HepG2 (cell line): Measurements from ENCODE around the gene TMEM120A. TPM values are rescaled to one million over a fixed set of nuclear protein-coding genes. Genes with fewer than 3 reads are reported as not detected.

Experiments used
- ARNT ChIP-seq: fragments of 450-650 bp; IDR thresholded peaks from 2 replicates; pipeline ENCODE4 v1.6.1; 2017
- CEBPG ChIP-seq: IDR thresholded peaks from 2 replicates; pipeline ENCODE4 v1.6.1; 2016
- DZIP1 ChIP-seq: sonication (generic); formaldehyde crosslinking; IDR thresholded peaks from 2 replicates; pipeline ENCODE4 v1.5.0; 2020; ENCODE audit warnings: mild to moderate bottlenecking, missing genetic modification reagents
- FOXK1 ChIP-seq: sonication (generic); formaldehyde crosslinking; IDR thresholded peaks from 2 replicates; pipeline ENCODE4 v1.4.0; 2020; ENCODE audit warnings: low read depth, missing genetic modification reagents, borderline replicate concordance
- KAT7 ChIP-seq: IDR thresholded peaks from 2 replicates; pipeline ENCODE4 v1.6.1; 2018; ENCODE audit warnings: borderline replicate concordance, missing compliant biosample characterization
- MAFF ChIP-seq: IDR thresholded peaks from 2 replicates; pipeline ENCODE4 v1.6.1; 2011; ENCODE audit warnings: low read depth, low read length, improper control_type of control experiment
- MIXL1 ChIP-seq: IDR thresholded peaks from 2 replicates; pipeline ENCODE4 v1.6.1; 2016
- PHF21A ChIP-seq: sonication (generic); formaldehyde crosslinking; IDR thresholded peaks from 2 replicates; pipeline ENCODE4 v1.5.0; 2020; ENCODE audit warnings: mild to moderate bottlenecking, missing genetic modification reagents
- THAP11 ChIP-seq: IDR thresholded peaks from 2 replicates; pipeline ENCODE4 v1.6.1; 2016; ENCODE audit warnings: missing biosample characterization, missing genetic modification reagents
- U2AF2 ChIP-seq: fragments of 200-400 bp; formaldehyde crosslinking; IDR thresholded peaks from 2 replicates; pipeline ENCODE4 v1.6.1; 2017; ENCODE audit warnings: low read depth, mild to moderate bottlenecking, low read length
- ZBTB25 ChIP-seq: IDR thresholded peaks from 2 replicates; pipeline ENCODE4 v1.6.1; 2018; ENCODE audit warnings: missing genetic modification reagents
- ZIK1 ChIP-seq: sonication (generic); formaldehyde crosslinking; IDR thresholded peaks from 2 replicates; pipeline ENCODE4 v1.5.0; 2020; ENCODE audit warnings: mild to moderate bottlenecking, low read depth, missing genetic modification reagents, borderline replicate concordance
- ZKSCAN1 ChIP-seq: fragments of 150-350 bp; IDR thresholded peaks from 2 replicates; pipeline ENCODE4 v1.6.1; 2014; ENCODE audit warnings: low read length
- ZNF263 ChIP-seq: sonication (generic); formaldehyde crosslinking; IDR thresholded peaks from 2 replicates; pipeline ENCODE4 v1.4.0; 2020; ENCODE audit warnings: missing genetic modification reagents
- ZNF326 ChIP-seq: sonication (generic); formaldehyde crosslinking; IDR thresholded peaks from 2 replicates; pipeline ENCODE4 v1.4.0; 2020; ENCODE audit warnings: missing genetic modification reagents, borderline replicate concordance
- polyA plus RNA-seq, 8 experiments: library from polyadenylated mRNA; depleted of rRNA in 3 of 8; stranded (reverse) in 7 of 8; unstranded in 1 of 8; fragments of >200 nt; fragmentation: Illumina TruSeq in 4 of 8; extraction: Trizol in 4 of 8; gene quantifications; 2 replicates each; pipeline versions ENCODE4 v1.2.1 to v1.2.3, GENCODE V29; 2011 to 2016; ENCODE audit warnings: low read depth in 4 of 8, missing spikeins in 1 of 8, mixed read lengths in 1 of 8; ENCODE audit not compliant: insufficient read depth in 1 of 8
- total RNA-seq, 5 experiments: library from RNA; depleted of rRNA; stranded (reverse); fragments of >200 nt; fragmentation: Illumina TruSeq; extraction: Trizol; gene quantifications; 2 replicates each; pipeline ENCODE4 v1.2.3, GENCODE V29; 2016; ENCODE audit warnings: low read depth in 1 of 5
- TF ChIP-seq, protein P1 (sequence below): sonication (generic); formaldehyde crosslinking; IDR thresholded peaks from 2 replicates; pipeline ENCODE4 v1.4.0; 2020; ENCODE audit warnings: missing genetic modification reagents
- TF ChIP-seq, protein P2 (sequence below): sonication (generic); formaldehyde crosslinking; IDR thresholded peaks from 2 replicates; pipeline ENCODE4 v1.4.0; 2020; ENCODE audit warnings: low read depth, mild to moderate bottlenecking, missing genetic modification reagents
- TF ChIP-seq, protein P3 (sequence below): sonication (generic); formaldehyde crosslinking; IDR thresholded peaks from 2 replicates; pipeline ENCODE4 v1.4.0; 2020; ENCODE audit warnings: missing genetic modification reagents
- TF ChIP-seq, protein P4 (sequence below): sonication (generic); formaldehyde crosslinking; conservative IDR thresholded peaks from 2 replicates; pipeline ENCODE4 v1.8.0; 2022; ENCODE audit warnings: missing genetic modification reagents

TMEM120A gene
- total and polyA plus RNA-seq, 2 of the 13 experiments (the other 11 are each of a cell fraction or from before 2014, with no cell fraction given) = 40.3 to 102 TPM

DNA sequence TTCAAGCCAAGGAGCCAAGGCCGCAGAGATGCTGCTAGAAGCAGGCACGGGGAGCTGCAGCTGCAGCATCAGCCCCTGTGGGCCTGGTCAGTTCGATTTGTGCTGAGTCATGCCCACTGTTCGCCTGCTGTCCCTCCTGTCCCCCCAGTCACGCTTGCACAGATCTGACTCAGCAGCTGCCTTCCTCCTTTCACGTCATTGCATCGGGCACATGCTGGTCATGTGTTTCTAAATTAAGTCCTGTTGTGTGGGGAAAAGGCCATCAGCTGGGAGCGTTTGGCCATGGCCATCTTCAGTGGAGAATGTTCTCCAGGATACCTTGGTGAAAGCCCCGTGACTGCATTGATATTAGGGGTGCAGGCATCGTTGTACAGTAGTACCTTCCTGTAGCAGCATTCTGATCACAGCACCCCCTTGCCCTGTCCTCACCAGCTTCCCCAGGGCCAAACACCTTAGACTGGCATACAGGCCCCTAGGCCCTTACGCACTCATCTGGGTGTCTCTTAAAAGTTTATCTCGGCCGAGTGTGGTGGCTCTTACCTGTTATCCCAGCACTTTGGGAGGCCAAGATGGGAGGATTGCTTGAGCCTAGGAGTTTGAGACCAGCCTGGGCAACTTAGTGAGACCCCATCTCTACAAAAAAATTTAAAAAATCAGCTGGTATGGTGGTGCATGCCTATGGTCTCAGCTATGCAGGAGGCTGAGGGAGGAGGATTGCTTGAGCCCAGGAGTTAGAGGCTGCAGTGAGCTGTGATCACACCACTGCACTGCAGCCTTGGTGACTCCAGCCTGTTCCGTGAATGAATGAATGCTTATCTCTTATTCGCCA, 56.2 kb downstream of the TMEM120A start (continued):
- TF ChIP-seq, protein P1, sequence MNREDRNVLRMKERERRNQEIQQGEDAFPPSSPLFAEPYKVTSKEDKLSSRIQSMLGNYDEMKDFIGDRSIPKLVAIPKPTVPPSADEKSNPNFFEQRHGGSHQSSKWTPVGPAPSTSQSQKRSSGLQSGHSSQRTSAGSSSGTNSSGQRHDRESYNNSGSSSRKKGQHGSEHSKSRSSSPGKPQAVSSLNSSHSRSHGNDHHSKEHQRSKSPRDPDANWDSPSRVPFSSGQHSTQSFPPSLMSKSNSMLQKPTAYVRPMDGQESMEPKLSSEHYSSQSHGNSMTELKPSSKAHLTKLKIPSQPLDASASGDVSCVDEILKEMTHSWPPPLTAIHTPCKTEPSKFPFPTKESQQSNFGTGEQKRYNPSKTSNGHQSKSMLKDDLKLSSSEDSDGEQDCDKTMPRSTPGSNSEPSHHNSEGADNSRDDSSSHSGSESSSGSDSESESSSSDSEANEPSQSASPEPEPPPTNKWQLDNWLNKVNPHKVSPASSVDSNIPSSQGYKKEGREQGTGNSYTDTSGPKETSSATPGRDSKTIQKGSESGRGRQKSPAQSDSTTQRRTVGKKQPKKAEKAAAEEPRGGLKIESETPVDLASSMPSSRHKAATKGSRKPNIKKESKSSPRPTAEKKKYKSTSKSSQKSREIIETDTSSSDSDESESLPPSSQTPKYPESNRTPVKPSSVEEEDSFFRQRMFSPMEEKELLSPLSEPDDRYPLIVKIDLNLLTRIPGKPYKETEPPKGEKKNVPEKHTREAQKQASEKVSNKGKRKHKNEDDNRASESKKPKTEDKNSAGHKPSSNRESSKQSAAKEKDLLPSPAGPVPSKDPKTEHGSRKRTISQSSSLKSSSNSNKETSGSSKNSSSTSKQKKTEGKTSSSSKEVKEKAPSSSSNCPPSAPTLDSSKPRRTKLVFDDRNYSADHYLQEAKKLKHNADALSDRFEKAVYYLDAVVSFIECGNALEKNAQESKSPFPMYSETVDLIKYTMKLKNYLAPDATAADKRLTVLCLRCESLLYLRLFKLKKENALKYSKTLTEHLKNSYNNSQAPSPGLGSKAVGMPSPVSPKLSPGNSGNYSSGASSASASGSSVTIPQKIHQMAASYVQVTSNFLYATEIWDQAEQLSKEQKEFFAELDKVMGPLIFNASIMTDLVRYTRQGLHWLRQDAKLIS (CRISPR knock-in tag) = no peak
- TF ChIP-seq FOXK1 (no peak), ZBTB25 (no peak), THAP11 (CRISPR knock-in tag) (0 out of 2 replicates have a peak, but pooled peaks have one; percentile 21), ZNF326 (CRISPR knock-in tag) (no peak), MIXL1 (no peak), ZNF263 (CRISPR knock-in tag) (no peak), MAFF (peak; percentile 94), CEBPG (CRISPR knock-in tag) (peak; percentile 47; the same call in 1 of the 2 replicates), ZIK1 (CRISPR knock-in tag) (no peak), ZKSCAN1 (no peak), KAT7 (no peak), U2AF2 (no peak), DZIP1 (CRISPR knock-in tag) (no peak), PHF21A (CRISPR knock-in tag) (no peak), ARNT (no peak)
- TF ChIP-seq, protein P2, sequence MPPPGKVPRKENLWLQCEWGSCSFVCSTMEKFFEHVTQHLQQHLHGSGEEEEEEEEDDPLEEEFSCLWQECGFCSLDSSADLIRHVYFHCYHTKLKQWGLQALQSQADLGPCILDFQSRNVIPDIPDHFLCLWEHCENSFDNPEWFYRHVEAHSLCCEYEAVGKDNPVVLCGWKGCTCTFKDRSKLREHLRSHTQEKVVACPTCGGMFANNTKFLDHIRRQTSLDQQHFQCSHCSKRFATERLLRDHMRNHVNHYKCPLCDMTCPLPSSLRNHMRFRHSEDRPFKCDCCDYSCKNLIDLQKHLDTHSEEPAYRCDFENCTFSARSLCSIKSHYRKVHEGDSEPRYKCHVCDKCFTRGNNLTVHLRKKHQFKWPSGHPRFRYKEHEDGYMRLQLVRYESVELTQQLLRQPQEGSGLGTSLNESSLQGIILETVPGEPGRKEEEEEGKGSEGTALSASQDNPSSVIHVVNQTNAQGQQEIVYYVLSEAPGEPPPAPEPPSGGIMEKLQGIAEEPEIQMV (CRISPR knock-in tag) = no peak
- TF ChIP-seq, protein P3, sequence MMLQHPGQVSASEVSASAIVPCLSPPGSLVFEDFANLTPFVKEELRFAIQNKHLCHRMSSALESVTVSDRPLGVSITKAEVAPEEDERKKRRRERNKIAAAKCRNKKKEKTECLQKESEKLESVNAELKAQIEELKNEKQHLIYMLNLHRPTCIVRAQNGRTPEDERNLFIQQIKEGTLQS (CRISPR knock-in tag) = no peak
- TF ChIP-seq, protein P4, sequence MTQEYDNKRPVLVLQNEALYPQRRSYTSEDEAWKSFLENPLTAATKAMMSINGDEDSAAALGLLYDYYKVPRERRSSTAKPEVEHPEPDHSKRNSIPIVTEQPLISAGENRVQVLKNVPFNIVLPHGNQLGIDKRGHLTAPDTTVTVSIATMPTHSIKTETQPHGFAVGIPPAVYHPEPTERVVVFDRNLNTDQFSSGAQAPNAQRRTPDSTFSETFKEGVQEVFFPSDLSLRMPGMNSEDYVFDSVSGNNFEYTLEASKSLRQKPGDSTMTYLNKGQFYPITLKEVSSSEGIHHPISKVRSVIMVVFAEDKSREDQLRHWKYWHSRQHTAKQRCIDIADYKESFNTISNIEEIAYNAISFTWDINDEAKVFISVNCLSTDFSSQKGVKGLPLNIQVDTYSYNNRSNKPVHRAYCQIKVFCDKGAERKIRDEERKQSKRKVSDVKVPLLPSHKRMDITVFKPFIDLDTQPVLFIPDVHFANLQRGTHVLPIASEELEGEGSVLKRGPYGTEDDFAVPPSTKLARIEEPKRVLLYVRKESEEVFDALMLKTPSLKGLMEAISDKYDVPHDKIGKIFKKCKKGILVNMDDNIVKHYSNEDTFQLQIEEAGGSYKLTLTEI (CRISPR knock-in tag) = no peak
